Uterus (tissue), 4 donors: ENCODE results near the gene PEMT. TPM values are rescaled to one million over a fixed set of nuclear protein-coding genes. Genes with fewer than 3 reads are reported as not detected.
A peak's percentile ranks its signal among the peaks of the same experiment; 100 is the strongest.

Experiments
- DNase-seq, 2 donors: peaks; one replicate each; pipeline ENCODE4 v3.0.0-alpha.2; 2019 to 2020
- H3K27ac ChIP-seq, 2 donors: fragments of 200-600 bp; sonication (generic); 1 replicate in 1 of 2; 2 replicates in 1 of 2; pipeline ENCODE4 v1.5.1; 2016 to 2018
- H3K27me3 ChIP-seq, 2 donors: fragments of 200-600 bp; sonication (generic); one replicate each; pipeline ENCODE4 v1.5.1; 2018 to 2019; ENCODE audit warnings: control low read depth in 1 of 2
- H3K36me3 ChIP-seq, 2 donors: fragments of 200-600 bp; sonication (generic); one replicate each; pipeline ENCODE4 v1.5.1; 2019; ENCODE audit warnings: control low read depth in 1 of 2
- H3K4me1 ChIP-seq, 2 donors: fragments of 200-600 bp; sonication (generic); one replicate each; pipeline ENCODE4 v1.5.1; 2018 to 2019; ENCODE audit warnings: control low read depth in 1 of 2
- H3K4me3 ChIP-seq, 2 donors: fragments of 200-600 bp; sonication (generic); 1 replicate in 1 of 2; 2 replicates in 1 of 2; pipeline ENCODE4 v1.5.1; 2018 to 2019; ENCODE audit warnings: mild to moderate bottlenecking in 1 of 2
- H3K9me3 ChIP-seq, 2 donors: fragments of 200-600 bp; sonication (generic); one replicate each; pipeline ENCODE4 v1.5.1; 2019; ENCODE audit warnings: control low read depth in 1 of 2
- CTCF ChIP-seq, 4 experiments: fragments of 200-600 bp in 2 of 4; fragments of 450-650 bp in 2 of 4; sonication (generic) in 2 of 4; IDR thresholded peaks; one replicate each; pipeline ENCODE4 v1.5.1; 2016 to 2019; ENCODE audit warnings: antibody characterized with exemption in 4 of 4, mild to moderate bottlenecking in 2 of 4, moderate library complexity in 1 of 4
- POLR2A ChIP-seq, 2 donors: fragments of 450-650 bp; IDR thresholded peaks; one replicate each; pipeline ENCODE4 v1.6.1; 2016; ENCODE audit warnings: antibody characterized with exemption in 2 of 2, mild to moderate bottlenecking in 1 of 2, moderate library complexity in 1 of 2
- intact Hi-C: fragments of 100-400 bp; cut with DNase I; formaldehyde crosslinking; loops from one replicate; pipeline ENCODE4 v1.15.1; 2023; ENCODE audit warnings: low total_unique reads
- total RNA-seq, 4 donors: library from RNA; depleted of rRNA in 3 of 4; stranded (reverse); fragments of >200 nt in 3 of 4; gene quantifications; one replicate each; pipeline versions ENCODE4 v1.1.0 to v1.2.4, GENCODE V29; 2014 to 2023
- donor health status: DM: yes; HTN: yes; CAD: no.

PEMT gene
- total RNA-seq, 4 donors from 2014 or later = 26.3 to 61.7 (median 32.2) TPM

DNA sequence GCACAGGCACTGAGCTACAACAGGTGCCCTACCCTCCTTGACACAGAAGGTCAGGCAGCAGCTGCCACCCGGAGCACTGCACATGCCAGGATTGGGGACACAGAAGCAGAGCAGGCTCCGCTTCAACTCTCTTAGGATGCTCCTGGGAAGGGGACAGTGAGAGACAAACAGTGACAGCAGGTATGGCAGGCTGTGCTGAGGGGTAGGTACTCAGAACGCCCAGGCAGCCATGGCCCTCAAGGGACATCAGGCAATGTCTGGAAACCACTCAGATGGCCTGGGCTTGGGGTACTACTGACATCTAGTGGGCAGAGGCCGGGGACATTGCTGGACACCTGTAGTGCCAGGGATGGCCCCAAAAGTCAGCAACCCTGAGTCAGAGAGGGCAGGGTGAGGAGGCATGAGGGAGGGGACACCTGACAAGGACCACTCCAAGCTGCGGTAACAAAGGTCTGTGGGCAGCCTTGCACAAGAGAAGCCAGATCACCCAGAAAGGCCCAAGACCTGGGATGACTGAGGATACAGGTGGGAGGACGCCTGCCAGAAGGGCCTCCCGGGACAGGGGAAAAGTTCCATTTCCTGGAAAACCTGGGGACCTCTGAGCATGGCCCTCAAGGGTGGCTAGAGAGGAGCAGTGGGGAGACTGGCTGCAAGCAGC is 21.2 kb downstream of the PEMT start:
- no peak overlapping the region for H3K4me3 ChIP-seq
- H3K36me3 ChIP-seq = no peaks in the 10 kb centered on the region
- H3K27ac ChIP-seq = no peak overlapping the region
- no peaks in the 10 kb centered on the region for H3K27me3 ChIP-seq
- H3K9me3 ChIP-seq = no peaks in the 10 kb centered on the region
- H3K4me1 ChIP-seq = no peaks in the 10 kb centered on the region
- intact Hi-C loops = no loop called here
- peak in 1 of 2 donors; percentile 42 for DNase-seq
- TF ChIP-seq CTCF (IDR thresholded peaks at IDR 0.05) (peak; percentile 20 to 46 (median 36)), POLR2A (IDR thresholded peaks at IDR 0.05) (no peak)

DNA sequence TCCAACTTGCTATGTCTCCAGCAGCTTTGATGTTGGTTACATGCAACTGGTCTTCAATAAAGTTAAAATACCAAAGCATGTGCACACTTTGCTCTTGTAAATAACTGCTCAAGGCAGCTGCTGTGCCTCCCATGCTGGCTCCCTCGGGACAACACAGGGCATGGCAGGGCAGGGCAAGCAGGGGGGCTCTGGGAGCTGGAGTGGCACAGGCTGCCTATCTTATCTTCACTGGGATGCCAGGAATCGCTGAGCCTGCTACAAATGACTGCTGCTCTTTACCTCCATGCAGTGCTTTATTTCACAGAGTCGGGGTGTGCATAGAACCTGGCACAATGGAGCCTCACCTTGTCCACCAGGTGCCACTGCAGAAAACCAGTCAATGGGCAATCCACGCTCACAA is 21.8 kb downstream of the PEMT start:
- DNase-seq = no peak
- H3K4me1 ChIP-seq = no peaks in the 10 kb centered on the region
- no peak for TF ChIP-seq POLR2A (IDR thresholded peaks at IDR 0.05)
- no peak for TF ChIP-seq CTCF (IDR thresholded peaks at IDR 0.05)
- no peak overlapping the region for H3K27ac ChIP-seq
- intact Hi-C loops = no loop called here
- no peaks in the 10 kb centered on the region for H3K27me3 ChIP-seq
- no peaks in the 10 kb centered on the region for H3K9me3 ChIP-seq
- H3K4me3 ChIP-seq = no peak overlapping the region
- no peaks in the 10 kb centered on the region for H3K36me3 ChIP-seq

- TF ChIP-seq CTCF (IDR thresholded peaks at IDR 0.05) (peak; percentile 27 to 52 (median 37)), POLR2A (IDR thresholded peaks at IDR 0.05) (no peak)
- H3K27me3 ChIP-seq = no peaks in the 10 kb centered on the region
- H3K36me3 ChIP-seq = no peaks in the 10 kb centered on the region
- H3K4me1 ChIP-seq = no peaks in the 10 kb centered on the region
- no peak overlapping the region for H3K27ac ChIP-seq
- H3K4me3 ChIP-seq = no peak overlapping the region
- peak in 1 of 2 donors; percentile 42 for DNase-seq
- H3K9me3 ChIP-seq = no peaks in the 10 kb centered on the region
- intact Hi-C loops = no loop called here
Observed at GRCh38 chr17:17568772-17569195, 22.7 kb downstream of the PEMT start.

DNA sequence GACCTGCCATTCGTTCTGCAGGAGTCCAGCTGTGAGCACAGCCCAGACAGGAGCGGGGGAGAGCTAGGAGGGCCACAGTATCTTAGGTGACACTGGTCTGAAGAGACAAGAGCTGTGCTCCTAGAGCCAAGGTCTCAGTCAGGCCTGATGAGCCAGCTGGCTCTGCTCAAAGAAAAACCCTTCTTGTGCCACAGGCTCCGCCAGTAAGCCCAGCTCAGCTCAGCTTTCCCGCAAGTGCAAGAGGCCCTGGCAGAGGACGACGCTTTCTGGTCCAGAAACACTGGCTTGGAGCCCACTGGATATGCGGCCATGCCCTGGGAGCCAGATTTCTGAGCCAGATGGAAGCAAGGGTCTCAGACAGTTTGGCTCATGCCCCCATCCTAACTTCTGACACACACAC is 23.9 kb downstream of the PEMT start:
- intact Hi-C loops = no loop called here
- Histone ChIP-seq H3K4me3 (no peak overlapping the region), H3K4me1 (no peaks in the 10 kb centered on the region), H3K36me3 (no peaks in the 10 kb centered on the region), H3K27me3 (no peaks in the 10 kb centered on the region), H3K9me3 (no peaks in the 10 kb centered on the region), H3K27ac (no peak overlapping the region)
- DNase-seq = peak in 1 of 2 donors; percentile 63
- TF ChIP-seq CTCF (IDR thresholded peaks at IDR 0.05) (no peak), POLR2A (IDR thresholded peaks at IDR 0.05) (no peak)

DNA sequence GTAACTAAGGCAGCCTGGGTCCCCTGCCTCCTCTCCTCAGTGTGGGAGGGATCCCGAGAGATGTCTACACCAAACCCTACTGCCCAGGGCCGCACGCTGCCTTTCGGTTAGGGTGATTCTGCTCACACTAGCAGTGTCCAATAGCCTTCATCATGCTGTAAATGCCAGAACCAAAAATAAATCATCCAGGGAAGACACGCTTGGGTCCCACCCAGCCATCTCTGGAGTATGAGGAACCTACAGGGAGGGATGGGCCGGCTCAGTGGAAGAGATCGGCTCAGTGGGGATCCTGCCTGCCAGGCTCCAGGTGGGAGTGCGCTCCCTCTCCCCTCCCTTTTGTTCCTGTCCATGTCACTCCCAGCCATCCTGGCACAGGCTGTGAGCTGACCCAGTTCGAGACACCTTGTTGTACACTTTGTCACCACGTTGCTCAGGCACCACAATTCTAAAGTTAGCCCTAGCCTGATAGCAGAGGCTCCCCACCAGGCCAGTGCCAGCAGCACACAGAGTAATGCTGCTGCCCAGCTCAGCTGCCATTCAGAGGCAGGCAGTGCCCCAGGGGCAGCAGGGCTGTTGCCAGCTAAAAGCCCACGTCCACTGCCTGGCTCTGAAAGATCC is 24.5 kb downstream of the PEMT start:
- TF ChIP-seq CTCF (IDR thresholded peaks at IDR 0.05) = no peak
- no peak for TF ChIP-seq POLR2A (IDR thresholded peaks at IDR 0.05)
- H3K4me1 ChIP-seq = no peaks in the 10 kb centered on the region
- intact Hi-C loops = no loop called here

More for the DNA sequence above, 24.5 kb downstream of the PEMT start:
- no peaks in the 10 kb centered on the region for H3K27me3 ChIP-seq
- H3K9me3 ChIP-seq = no peaks in the 10 kb centered on the region
- DNase-seq = no peak
- no peaks in the 10 kb centered on the region for H3K36me3 ChIP-seq
- no peak overlapping the region for H3K27ac ChIP-seq
- no peak overlapping the region for H3K4me3 ChIP-seq
